ENCODE results near the gene LRG1.

Gene LRG1

DNA sequence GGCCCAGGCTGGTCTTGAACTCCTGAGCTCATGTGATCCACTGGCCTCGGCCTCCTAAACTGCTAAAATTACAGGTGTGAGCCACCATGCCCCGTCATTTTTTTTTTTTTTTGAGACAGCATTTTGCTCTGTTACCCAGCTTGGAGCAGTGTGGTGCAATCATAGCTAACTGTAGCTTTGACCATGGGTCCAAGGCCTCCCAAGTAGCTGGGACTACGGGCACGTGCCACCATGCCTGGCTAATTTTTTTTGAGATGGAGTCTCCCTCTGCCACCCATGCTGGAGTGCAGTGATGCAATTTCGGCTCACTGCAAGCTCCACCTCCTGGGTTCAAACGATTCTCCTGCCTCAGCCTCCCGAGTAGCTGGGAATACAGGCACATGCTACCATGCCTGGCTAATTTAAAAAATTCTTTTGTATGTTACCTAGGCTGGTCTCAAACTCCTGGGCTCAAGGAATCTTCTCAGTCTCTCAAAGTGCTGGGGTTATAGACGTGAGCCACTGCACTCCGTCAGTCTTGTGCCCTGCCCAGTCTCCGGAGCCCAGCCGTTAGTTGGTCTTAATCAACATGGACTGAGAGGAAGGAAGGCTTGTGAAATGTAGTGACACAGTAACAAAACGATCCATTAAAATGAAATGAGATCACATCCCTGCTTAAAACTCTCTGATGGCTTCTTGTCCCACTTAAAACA lies 1.4 kb upstream of the LRG1 start:
- TF ChIP-seq, protein P1, sequence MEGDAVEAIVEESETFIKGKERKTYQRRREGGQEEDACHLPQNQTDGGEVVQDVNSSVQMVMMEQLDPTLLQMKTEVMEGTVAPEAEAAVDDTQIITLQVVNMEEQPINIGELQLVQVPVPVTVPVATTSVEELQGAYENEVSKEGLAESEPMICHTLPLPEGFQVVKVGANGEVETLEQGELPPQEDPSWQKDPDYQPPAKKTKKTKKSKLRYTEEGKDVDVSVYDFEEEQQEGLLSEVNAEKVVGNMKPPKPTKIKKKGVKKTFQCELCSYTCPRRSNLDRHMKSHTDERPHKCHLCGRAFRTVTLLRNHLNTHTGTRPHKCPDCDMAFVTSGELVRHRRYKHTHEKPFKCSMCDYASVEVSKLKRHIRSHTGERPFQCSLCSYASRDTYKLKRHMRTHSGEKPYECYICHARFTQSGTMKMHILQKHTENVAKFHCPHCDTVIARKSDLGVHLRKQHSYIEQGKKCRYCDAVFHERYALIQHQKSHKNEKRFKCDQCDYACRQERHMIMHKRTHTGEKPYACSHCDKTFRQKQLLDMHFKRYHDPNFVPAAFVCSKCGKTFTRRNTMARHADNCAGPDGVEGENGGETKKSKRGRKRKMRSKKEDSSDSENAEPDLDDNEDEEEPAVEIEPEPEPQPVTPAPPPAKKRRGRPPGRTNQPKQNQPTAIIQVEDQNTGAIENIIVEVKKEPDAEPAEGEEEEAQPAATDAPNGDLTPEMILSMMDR (IDR thresholded peaks at IDR 0.05; ENCODE audit: low read depth, low read length) = no peak
- H3K4me3 ChIP-seq (replicated peaks in 1 of 2; ENCODE audit: low read depth in 2 of 2, low read length in 2 of 2) = no peak overlapping the region
- no peak for DNase-seq (ENCODE audit: low read depth in 2 of 2)

DNA sequence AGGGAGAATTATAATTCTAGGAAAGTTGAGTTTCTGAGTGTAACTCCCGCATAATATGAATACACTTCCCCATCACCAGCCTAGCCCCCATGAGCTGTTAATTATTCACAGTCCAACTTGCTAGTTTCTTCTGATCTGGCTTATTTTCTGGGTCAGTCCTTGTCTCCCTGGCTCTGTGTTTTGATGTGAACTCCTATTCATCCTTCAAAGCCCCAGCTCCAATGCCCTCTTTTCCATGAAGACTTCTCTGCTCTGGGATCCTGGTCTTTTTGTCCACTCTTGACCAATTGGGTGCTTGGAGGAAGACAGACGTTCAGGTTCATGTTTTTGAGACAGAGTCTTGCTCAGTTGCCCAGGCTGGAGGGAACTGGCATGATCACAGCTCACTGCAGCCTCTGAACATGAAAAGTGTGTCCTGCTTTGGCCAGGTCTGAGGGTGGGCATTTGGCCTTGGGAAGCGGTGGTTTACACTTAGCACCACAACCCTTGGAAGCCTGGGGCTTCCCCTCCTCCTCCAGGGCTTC lies 605 bp downstream of the LRG1 start:
- H3K4me3 ChIP-seq (replicated peaks in 1 of 2; ENCODE audit: low read depth in 2 of 2, low read length in 2 of 2) = no peak overlapping the region
- TF ChIP-seq, protein P1 (IDR thresholded peaks at IDR 0.05; ENCODE audit: low read depth, low read length) = no peak

DNA sequence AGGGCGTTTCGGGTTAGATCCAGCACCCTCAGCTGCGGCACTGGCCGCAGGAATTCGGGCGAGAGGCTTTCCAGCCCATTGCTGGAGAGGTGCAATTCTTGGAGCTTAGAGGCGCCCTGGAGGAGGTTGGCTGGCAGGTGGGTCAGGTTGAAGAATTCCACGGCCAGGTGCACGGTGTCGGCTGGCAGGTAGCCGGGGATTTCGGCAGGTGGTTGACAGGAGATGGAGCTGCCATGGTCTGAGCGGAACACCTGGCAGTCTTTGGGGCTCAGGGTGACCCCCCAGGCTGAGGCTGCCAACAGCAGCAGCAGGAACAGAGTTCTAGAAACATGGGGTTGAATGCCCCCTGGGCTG lies 1.3 kb downstream of the LRG1 start:
- TF ChIP-seq, protein P1 (IDR thresholded peaks at IDR 0.05; ENCODE audit: low read depth, low read length) = no peak
- H3K4me3 ChIP-seq (replicated peaks in 1 of 2; ENCODE audit: low read depth in 2 of 2, low read length in 2 of 2) = no peak overlapping the region
- no peak for DNase-seq (ENCODE audit: low read depth in 2 of 2)

More for the DNA sequence above, 605 bp downstream of the LRG1 start:
- no peak for DNase-seq (ENCODE audit: low read depth in 2 of 2)

DNA sequence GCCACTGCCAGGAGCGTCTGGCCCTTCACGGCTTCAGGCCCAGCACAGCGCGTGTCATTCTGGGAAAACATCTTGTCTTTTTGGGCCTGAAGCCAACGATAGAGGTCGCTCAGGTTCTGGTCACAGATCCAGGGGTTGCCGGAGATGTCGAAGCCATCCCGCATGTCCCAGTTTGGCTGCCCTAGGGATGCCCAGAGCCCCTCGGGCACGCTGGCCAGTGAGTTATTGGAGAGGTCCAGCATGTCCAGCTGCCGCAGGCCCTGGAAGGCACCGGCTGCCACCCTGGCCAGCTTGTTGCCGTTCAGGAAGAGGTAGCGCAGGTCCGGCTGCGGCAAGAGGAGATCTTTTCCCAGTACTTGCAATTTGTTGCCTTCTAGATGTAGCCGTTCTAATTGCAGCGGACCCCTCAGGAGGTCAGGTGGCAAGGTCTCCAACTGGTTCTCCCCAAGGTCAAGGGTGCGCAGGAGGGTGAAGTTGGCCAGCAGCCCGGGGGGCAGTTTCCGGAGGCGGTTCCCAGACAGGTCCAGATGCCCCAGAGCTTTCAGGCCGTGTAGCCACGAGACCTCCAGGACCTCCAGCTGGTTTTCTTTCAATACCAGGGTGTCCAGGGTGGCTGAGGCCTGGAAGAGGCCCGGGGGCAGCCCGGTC lies 1.8 kb downstream of the LRG1 start:
- DNase-seq (ENCODE audit: low read depth in 2 of 2) = no peak
- H3K4me3 ChIP-seq (replicated peaks in 1 of 2; ENCODE audit: low read depth in 2 of 2, low read length in 2 of 2) = no peak overlapping the region
- TF ChIP-seq, protein P1 (IDR thresholded peaks at IDR 0.05; ENCODE audit: low read depth, low read length) = no peak

DNA sequence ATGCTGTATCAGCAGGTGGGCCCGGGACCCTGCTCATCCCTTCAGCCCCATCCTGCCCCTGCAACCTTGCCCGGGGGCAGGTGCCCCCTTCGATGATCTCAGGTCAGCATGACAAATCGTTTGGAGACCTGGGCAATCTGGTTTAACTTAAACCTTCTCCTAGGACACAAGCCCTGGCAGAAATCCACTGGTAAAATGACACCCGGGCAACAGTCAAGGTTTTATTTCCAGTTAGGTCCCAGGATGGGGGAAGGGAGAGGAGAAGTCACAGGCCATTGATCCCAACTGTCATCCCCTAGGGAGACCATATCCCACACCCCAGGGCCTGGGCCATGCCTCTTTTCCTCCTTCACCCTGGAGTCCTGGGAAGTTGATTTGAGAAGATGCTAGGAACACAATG lies 3.0 kb downstream of the LRG1 start:
- no peak for DNase-seq (ENCODE audit: low read depth in 2 of 2)
- TF ChIP-seq, protein P1 (IDR thresholded peaks at IDR 0.05; ENCODE audit: low read depth, low read length) = no peak
- no peak overlapping the region for H3K4me3 ChIP-seq (replicated peaks in 1 of 2; ENCODE audit: low read depth in 2 of 2, low read length in 2 of 2)

DNA sequence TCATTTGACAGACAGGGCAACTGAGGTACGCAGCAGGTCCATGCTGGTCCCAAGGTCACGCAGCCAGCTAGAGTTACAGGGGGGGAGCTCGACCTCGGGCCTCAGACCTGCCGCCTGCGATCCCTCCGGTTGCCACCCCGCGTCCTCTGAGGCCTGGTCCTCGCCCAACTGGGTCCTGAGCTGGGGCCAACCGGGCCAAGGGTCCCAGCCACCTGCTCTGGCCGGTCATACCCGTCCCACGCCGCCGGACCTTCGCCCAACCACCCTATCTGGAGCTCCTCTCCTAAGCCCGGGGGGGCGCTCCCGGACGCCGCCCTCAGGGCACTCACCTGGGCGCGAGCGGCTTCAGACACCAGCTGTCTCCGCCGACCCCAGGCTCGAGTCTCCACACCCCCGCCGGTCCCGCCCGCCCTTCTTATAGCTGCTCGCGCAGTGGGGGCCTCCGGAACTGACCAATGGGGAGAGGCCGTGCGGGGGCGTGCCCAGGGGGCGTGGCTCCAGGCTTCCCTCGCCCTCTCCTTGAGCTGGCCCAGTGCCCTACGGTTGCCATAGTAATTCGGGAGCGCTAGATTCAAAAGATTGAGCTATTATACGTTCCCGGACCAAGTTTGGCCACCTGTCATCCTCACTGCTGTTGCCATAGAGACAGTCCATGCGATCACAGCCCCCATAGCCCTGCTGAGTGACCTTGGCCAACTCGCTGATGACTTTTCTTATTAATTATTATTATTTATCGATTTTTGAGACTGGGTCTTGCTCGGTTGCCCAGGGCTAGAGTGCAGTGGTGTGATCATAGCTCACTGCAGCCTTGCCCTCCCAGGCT lies 4.8 kb downstream of the LRG1 start, which contains the start of gene PLIN5:
Gene PLIN5 (minus strand): TSS at position 389 of the 823 bp plus-strand sequence. CDS start 1,150 bp downstream, outside the sequence.
- DNase-seq (ENCODE audit: low read depth in 2 of 2) = peak; percentile 43 to 76
- TF ChIP-seq, protein P1 (IDR thresholded peaks at IDR 0.05; ENCODE audit: low read depth, low read length) = no peak
- H3K4me3 ChIP-seq (replicated peaks in 1 of 2; ENCODE audit: low read depth in 2 of 2, low read length in 2 of 2) = peak within 1 kb of the TSS in 1 of 2 donors; percentile 26
